Measurements from ENCODE around the gene POLN. TPM values are rescaled to one million over a fixed set of nuclear protein-coding genes. Genes with fewer than 3 reads are reported as not detected.

The POLN gene
- total RNA-seq, 1 experiment from 2014 or later = 3.5 TPM

DNA sequence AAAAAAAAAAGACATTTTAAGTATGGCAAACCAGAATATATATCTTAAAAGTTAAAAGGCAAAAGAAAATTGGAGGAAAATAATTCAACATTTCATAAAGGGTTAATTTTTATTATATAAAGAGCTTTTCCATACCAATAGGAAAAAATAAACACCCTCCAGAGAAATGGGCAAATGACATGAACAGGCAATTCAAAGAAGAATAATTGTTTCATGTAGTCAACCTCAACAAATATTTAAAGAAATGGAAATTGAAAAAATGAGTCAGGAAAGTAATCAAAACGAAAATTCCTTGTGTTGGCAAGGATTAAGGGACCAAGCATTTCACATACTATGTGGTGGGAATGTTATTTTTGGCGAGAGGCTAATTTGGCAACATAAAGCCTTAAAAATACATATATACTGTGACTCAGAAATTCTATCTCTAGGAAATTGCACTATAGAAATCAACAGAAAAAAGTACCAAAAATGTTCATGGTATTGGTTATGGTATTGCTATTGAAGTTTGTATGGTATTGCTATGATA lies 87.6 kb downstream of the POLN start:
- H3K27me3 Mint-ChIP-seq (ENCODE audit: low read depth) = peaks cover 17% of the 10 kb centered on the region

DNA sequence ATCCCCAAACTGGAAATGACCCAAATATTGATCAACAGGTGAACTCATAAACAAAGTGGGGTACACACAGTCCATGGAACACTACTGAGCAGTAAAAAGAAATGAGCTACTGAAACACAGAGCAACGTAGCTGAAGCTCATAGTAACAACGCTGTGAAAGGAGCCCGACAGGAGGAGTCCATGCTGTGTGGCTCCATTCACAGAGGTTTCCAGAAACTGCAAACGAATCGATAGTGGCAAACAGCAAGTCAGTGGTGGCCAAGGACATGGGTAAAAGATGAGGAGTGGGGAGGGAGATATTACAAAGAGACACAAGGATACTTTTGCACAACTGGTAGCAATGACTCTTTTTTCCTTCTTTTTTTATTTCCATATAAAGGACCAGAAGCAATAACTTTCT lies 90.4 kb downstream of the POLN start:
- CTCF ChIA-PET = interaction anchor here (0.7 to 0.8 kb wide), 2 partner anchors 10 to 13 kb away, joined by 3 read pairs; no protein-coding TSS in a partner anchor
- peaks cover 18% of the 10 kb centered on the region for H3K9me3 Mint-ChIP-seq
- H3K4me3 Mint-ChIP-seq = no peak overlapping the region
- H3K27ac Mint-ChIP-seq = no peak overlapping the region
- TF ChIP-seq RORB (CRISPR knock-in tag; IDR thresholded peaks at IDR 0.05) (no peak), NR3C1 (CRISPR knock-in tag; conservative IDR thresholded peaks at IDR 0.05; ENCODE audit: low read depth) (no peak), GRHL2 (CRISPR knock-in tag; IDR thresholded peaks at IDR 0.05; ENCODE audit: insufficient replicate concordance, severe bottlenecking) (no peak)
- TF ChIP-seq, protein P1, sequence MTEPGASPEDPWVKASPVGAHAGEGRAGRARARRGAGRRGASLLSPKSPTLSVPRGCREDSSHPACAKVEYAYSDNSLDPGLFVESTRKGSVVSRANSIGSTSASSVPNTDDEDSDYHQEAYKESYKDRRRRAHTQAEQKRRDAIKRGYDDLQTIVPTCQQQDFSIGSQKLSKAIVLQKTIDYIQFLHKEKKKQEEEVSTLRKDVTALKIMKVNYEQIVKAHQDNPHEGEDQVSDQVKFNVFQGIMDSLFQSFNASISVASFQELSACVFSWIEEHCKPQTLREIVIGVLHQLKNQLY (CRISPR knock-in tag; IDR thresholded peaks at IDR 0.05) = no peak
- no peaks in the 10 kb centered on the region for H3K4me1 Mint-ChIP-seq
- DNase-seq (ENCODE audit: low spot score) (no peak), ATAC-seq (no peak)
- peaks cover 43% of the 10 kb centered on the region for H3K27me3 Mint-ChIP-seq (ENCODE audit: low read depth)
- H3K36me3 Mint-ChIP-seq = peaks cover 11% of the 10 kb centered on the region; the same call in 1 of the 2 replicates
- POLR2A ChIA-PET = no interaction called here

More for the DNA sequence above, 87.6 kb downstream of the POLN start:
- TF ChIP-seq, protein P2, sequence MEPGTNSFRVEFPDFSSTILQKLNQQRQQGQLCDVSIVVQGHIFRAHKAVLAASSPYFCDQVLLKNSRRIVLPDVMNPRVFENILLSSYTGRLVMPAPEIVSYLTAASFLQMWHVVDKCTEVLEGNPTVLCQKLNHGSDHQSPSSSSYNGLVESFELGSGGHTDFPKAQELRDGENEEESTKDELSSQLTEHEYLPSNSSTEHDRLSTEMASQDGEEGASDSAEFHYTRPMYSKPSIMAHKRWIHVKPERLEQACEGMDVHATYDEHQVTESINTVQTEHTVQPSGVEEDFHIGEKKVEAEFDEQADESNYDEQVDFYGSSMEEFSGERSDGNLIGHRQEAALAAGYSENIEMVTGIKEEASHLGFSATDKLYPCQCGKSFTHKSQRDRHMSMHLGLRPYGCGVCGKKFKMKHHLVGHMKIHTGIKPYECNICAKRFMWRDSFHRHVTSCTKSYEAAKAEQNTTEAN (CRISPR knock-in tag; IDR thresholded peaks at IDR 0.05) = no peak
- no peak for TF ChIP-seq FOXJ3 (CRISPR knock-in tag; IDR thresholded peaks at IDR 0.05; ENCODE audit: borderline replicate concordance)
- no peak for TF ChIP-seq RELA (CRISPR knock-in tag; IDR thresholded peaks at IDR 0.05; ENCODE audit: borderline replicate concordance)
- no peak for TF ChIP-seq ZNF423 (CRISPR knock-in tag; IDR thresholded peaks at IDR 0.05)
- TF ChIP-seq, protein P3, sequence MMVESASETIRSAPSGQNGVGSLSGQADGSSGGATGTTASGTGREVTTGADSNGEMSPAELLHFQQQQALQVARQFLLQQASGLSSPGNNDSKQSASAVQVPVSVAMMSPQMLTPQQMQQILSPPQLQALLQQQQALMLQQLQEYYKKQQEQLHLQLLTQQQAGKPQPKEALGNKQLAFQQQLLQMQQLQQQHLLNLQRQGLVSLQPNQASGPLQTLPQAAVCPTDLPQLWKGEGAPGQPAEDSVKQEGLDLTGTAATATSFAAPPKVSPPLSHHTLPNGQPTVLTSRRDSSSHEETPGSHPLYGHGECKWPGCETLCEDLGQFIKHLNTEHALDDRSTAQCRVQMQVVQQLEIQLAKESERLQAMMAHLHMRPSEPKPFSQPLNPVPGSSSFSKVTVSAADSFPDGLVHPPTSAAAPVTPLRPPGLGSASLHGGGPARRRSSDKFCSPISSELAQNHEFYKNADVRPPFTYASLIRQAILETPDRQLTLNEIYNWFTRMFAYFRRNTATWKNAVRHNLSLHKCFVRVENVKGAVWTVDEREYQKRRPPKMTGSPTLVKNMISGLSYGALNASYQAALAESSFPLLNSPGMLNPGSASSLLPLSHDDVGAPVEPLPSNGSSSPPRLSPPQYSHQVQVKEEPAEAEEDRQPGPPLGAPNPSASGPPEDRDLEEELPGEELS (CRISPR knock-in tag; IDR thresholded peaks at IDR 0.05) = no peak
- TF ChIP-seq, protein P4, sequence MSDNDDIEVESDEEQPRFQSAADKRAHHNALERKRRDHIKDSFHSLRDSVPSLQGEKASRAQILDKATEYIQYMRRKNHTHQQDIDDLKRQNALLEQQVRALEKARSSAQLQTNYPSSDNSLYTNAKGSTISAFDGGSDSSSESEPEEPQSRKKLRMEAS (CRISPR knock-in tag; IDR thresholded peaks at IDR 0.05) = no peak
- TF ChIP-seq CREM (CRISPR knock-in tag; IDR thresholded peaks at IDR 0.05) = no peak
- no peak for TF ChIP-seq PRRX2 (CRISPR knock-in tag; IDR thresholded peaks at IDR 0.05)
- TF ChIP-seq MXD4 (CRISPR knock-in tag; IDR thresholded peaks at IDR 0.05; ENCODE audit: borderline replicate concordance) = no peak
- CTCF ChIA-PET = no interaction called here
- no peak for ATAC-seq
- H3K4me3 Mint-ChIP-seq = no peak overlapping the region
- DNase-seq (ENCODE audit: low spot score) = no peak
- POLR2A ChIA-PET = no interaction called here
- H3K4me1 Mint-ChIP-seq = no peaks in the 10 kb centered on the region
- peaks cover 21% of the 10 kb centered on the region for H3K9me3 Mint-ChIP-seq
- no peak overlapping the region for H3K27ac Mint-ChIP-seq
- H3K36me3 Mint-ChIP-seq = peaks cover 11% of the 10 kb centered on the region; the same call in 1 of the 2 replicates

DNA sequence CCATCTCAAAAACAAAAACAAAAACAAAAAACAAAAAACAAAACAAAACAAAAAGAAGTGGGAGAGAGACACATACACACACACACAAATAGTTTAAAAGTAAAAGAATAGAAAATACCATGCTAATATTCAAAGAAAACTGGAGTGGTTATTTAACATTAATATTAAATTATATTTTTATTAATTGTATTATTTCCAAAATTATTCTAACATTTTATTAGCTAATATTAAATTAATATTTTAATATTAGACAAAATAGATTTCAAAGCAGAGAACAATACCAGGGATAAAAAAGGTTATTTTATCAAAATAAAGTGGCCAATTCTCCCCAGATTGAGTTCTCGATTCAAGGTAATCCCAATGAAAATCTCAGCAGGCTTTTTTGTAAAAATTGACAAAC lies 91.8 kb downstream of the POLN start:
- POLR2A ChIA-PET = no interaction called here
- DNase-seq (ENCODE audit: low spot score) (no peak), ATAC-seq (no peak)
- H3K27me3 Mint-ChIP-seq (ENCODE audit: low read depth) = peaks cover 57% of the 10 kb centered on the region
- no peak overlapping the region for H3K27ac Mint-ChIP-seq
- H3K9me3 Mint-ChIP-seq = peaks cover 14% of the 10 kb centered on the region
- H3K4me1 Mint-ChIP-seq = no peaks in the 10 kb centered on the region
- TF ChIP-seq NR2C2 (CRISPR knock-in tag; IDR thresholded peaks at IDR 0.05) = no peak
- TF ChIP-seq, protein P1 (CRISPR knock-in tag; IDR thresholded peaks at IDR 0.05) = no peak
- no peak for TF ChIP-seq NFATC4 (CRISPR knock-in tag; IDR thresholded peaks at IDR 0.05)
- TF ChIP-seq ZNF138 (CRISPR knock-in tag; conservative IDR thresholded peaks at IDR 0.05) = no peak
- TF ChIP-seq, protein P5, sequence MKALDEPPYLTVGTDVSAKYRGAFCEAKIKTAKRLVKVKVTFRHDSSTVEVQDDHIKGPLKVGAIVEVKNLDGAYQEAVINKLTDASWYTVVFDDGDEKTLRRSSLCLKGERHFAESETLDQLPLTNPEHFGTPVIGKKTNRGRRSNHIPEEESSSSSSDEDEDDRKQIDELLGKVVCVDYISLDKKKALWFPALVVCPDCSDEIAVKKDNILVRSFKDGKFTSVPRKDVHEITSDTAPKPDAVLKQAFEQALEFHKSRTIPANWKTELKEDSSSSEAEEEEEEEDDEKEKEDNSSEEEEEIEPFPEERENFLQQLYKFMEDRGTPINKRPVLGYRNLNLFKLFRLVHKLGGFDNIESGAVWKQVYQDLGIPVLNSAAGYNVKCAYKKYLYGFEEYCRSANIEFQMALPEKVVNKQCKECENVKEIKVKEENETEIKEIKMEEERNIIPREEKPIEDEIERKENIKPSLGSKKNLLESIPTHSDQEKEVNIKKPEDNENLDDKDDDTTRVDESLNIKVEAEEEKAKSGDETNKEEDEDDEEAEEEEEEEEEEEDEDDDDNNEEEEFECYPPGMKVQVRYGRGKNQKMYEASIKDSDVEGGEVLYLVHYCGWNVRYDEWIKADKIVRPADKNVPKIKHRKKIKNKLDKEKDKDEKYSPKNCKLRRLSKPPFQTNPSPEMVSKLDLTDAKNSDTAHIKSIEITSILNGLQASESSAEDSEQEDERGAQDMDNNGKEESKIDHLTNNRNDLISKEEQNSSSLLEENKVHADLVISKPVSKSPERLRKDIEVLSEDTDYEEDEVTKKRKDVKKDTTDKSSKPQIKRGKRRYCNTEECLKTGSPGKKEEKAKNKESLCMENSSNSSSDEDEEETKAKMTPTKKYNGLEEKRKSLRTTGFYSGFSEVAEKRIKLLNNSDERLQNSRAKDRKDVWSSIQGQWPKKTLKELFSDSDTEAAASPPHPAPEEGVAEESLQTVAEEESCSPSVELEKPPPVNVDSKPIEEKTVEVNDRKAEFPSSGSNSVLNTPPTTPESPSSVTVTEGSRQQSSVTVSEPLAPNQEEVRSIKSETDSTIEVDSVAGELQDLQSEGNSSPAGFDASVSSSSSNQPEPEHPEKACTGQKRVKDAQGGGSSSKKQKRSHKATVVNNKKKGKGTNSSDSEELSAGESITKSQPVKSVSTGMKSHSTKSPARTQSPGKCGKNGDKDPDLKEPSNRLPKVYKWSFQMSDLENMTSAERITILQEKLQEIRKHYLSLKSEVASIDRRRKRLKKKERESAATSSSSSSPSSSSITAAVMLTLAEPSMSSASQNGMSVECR (CRISPR knock-in tag; IDR thresholded peaks at IDR 0.05; ENCODE audit: borderline replicate concordance) = no peak
- TF ChIP-seq, protein P6, sequence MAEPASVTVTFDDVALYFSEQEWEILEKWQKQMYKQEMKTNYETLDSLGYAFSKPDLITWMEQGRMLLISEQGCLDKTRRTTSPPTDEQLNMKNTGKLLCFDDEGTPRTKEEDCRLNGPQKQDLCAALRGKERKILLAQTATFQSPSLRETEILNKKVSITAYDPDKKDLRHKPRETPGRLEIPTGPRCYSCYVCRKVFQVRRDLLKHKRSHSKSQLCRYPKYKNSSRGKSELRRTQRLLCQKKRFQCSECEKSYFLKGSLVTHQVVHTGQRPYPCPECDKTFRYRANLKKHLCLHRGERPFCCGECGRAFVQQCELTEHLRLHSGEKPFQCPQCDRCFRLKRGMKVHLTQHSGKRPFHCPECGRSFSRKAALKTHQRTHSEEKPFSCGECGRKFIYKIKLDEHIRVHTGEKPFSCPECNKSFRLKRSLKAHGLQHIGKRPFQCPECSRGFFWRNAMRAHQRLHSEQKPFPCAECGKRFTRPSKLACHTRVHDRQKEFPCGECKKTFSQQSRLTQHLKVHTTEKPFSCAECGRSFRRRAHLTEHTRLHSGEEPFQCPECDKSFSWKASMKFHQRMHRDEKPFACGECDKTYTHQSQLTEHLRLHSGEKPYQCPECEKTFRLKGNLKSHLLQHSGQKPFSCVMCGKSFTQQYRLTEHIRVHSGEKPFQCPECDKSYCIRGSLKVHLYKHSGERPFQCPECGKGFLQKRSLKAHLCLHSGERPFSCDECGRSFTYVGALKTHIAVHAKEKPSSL (CRISPR knock-in tag; conservative IDR thresholded peaks at IDR 0.05) = no peak
- TF ChIP-seq HMGA2 (CRISPR knock-in tag; IDR thresholded peaks at IDR 0.05) = peak; percentile 99
- no peak for TF ChIP-seq RELA (CRISPR knock-in tag; IDR thresholded peaks at IDR 0.05; ENCODE audit: borderline replicate concordance)
- no peak overlapping the region for H3K4me3 Mint-ChIP-seq
- H3K36me3 Mint-ChIP-seq = peaks cover 8% of the 10 kb centered on the region; the same call in 1 of the 2 replicates
- CTCF ChIA-PET = no interaction called here

Data from WTC11 (cell line).